Measurements from ENCODE around the gene DNAH11. TPM values are rescaled to one million over a fixed set of nuclear protein-coding genes. Genes with fewer than 3 reads are reported as not detected.

Gene DNAH11
- polyA plus RNA-seq, 1 donor from 2014 or later: 0.16 TPM

- no peak overlapping the region for H3K4me3 ChIP-seq (ENCODE audit: low read length)
Measured at GRCh38 chr7:21771266-21771665, 228.4 kb downstream of the DNAH11 start.

DNA sequence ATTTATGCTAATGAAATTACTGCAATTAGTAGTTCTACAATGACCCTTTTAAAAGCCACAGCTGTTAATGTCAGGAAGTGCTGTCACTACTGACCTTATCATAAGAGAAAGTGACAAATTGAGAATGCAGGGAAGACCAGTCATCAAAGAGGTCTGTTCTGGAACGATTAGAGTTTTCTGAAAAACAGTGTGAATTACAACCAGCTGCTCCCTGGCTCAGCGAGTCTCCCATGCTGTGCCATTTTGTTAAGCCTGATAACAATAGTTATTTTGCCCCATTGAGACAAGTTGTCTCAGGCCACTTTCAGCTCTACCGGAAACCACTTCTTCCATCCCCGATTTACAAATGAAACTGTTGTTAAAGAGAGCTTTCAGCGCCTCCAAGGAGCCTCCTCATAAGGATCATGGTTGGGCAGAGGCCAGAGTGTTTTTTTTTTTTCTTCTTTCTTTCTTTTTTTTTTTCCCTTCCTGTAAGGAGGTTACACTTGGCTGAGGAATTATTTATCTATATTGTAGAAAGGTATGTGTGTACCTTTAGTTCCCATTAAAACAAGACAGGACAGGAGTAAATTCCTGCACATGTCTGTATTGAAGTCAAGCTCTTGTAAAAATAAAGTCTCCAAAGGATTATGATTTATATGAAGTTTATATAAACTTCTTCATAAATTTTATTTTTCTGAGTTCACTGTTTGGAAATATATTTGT is 229.2 kb downstream of the DNAH11 start:
- Histone ChIP-seq H3K27ac (ENCODE audit: low read length) (no peak overlapping the region), H3K4me3 (ENCODE audit: low read length) (no peak overlapping the region), H3F3A (ENCODE audit: insufficient read depth, low read length, poor library complexity, severe bottlenecking) (no peaks in the 10 kb centered on the region), H4K20me1 (ENCODE audit: insufficient read depth) (no peaks in the 10 kb centered on the region), H3K36me3 (ENCODE audit: insufficient read depth, low read length) (no peaks in the 10 kb centered on the region), H3K9me2 (ENCODE audit: insufficient read depth, low read length) (no peaks in the 10 kb centered on the region), H3K9ac (ENCODE audit: low read length) (no peak overlapping the region), H3K27me3 (ENCODE audit: insufficient read depth, low read depth, low read length) (no peaks in the 10 kb centered on the region), H3K79me2 (replicated peaks; ENCODE audit: insufficient read depth, low read length) (no peaks in the 10 kb centered on the region), H2AFZ (ENCODE audit: low read depth, low read length) (no peak overlapping the region), H3K9me3 (ENCODE audit: low read length) (no peaks in the 10 kb centered on the region), H3K4me2 (ENCODE audit: low read length) (no peak overlapping the region)
- TF ChIP-seq EZH2 (IDR thresholded peaks at IDR 0.05; ENCODE audit: borderline replicate concordance, insufficient read depth, low read length, poor library complexity, severe bottlenecking): no peak
- TF ChIP-seq REST (IDR thresholded peaks at IDR 0.05; ENCODE audit: borderline replicate concordance): no peak
- TF ChIP-seq MXI1 (conservative IDR thresholded peaks at IDR 0.05; ENCODE audit: poor library complexity, severe bottlenecking): no peak
- no peak for TF ChIP-seq EP300 (conservative IDR thresholded peaks at IDR 0.05; ENCODE audit: poor library complexity, severe bottlenecking)

More at GRCh38 chr7:21771266-21771665, 228.4 kb downstream of the DNAH11 start:
- Histone ChIP-seq H4K20me1 (ENCODE audit: insufficient read depth) (no peaks in the 10 kb centered on the region), H3K27ac (ENCODE audit: low read length) (no peak overlapping the region), H3K36me3 (ENCODE audit: insufficient read depth, low read length) (no peaks in the 10 kb centered on the region), H3F3A (ENCODE audit: insufficient read depth, low read length, poor library complexity, severe bottlenecking) (no peaks in the 10 kb centered on the region), H3K4me2 (ENCODE audit: low read length) (no peak overlapping the region), H3K27me3 (ENCODE audit: insufficient read depth, low read depth, low read length) (no peaks in the 10 kb centered on the region), H3K9me3 (ENCODE audit: low read length) (no peaks in the 10 kb centered on the region), H3K9ac (ENCODE audit: low read length) (no peak overlapping the region), H2AFZ (ENCODE audit: low read depth, low read length) (no peak overlapping the region), H3K9me2 (ENCODE audit: insufficient read depth, low read length) (no peaks in the 10 kb centered on the region), H3K79me2 (replicated peaks; ENCODE audit: insufficient read depth, low read length) (no peaks in the 10 kb centered on the region)
- TF ChIP-seq REST (IDR thresholded peaks at IDR 0.05; ENCODE audit: borderline replicate concordance) (no peak), POLR2AphosphoS5 (IDR thresholded peaks at IDR 0.05) (no peak), TAF1 (IDR thresholded peaks at IDR 0.05; ENCODE audit: low read depth) (no peak), MXI1 (conservative IDR thresholded peaks at IDR 0.05; ENCODE audit: poor library complexity, severe bottlenecking) (no peak), EP300 (conservative IDR thresholded peaks at IDR 0.05; ENCODE audit: poor library complexity, severe bottlenecking) (no peak), SMC3 (conservative IDR thresholded peaks at IDR 0.05; ENCODE audit: poor library complexity) (no peak), RAD21 (conservative IDR thresholded peaks at IDR 0.05) (no peak), EZH2 (IDR thresholded peaks at IDR 0.05; ENCODE audit: borderline replicate concordance, insufficient read depth, low read length, poor library complexity, severe bottlenecking) (no peak), CTCF (IDR thresholded peaks at IDR 0.05; ENCODE audit: poor library complexity, severe bottlenecking) (no peak)

All from neural cell (in vitro differentiated cells).